HG03066 (cell line): ENCODE data around the gene MRPL18.
"Not testable (repeated sequence)": the region's sequence is repeated elsewhere in the genome, so short reads cannot be mapped to it uniquely, and the experiment has no call there.

ENCODE experiments used
- ATAC-seq: cut with Tn5 transposase; IDR thresholded peaks from one replicate; pipeline ENCODE4 v1.9.1; 2021; ENCODE audit warnings: low read depth; ENCODE audit not compliant: unreplicated experiment

MRPL18 gene

GRCh38 chr6:159769470-159769869 is 20.8 kb upstream of the MRPL18 start:
- no peak for ATAC-seq

GRCh38 chr6:159772196-159772595 is 18.1 kb upstream of the MRPL18 start:
- no peak for ATAC-seq

- ATAC-seq, result no peak
Observed at GRCh38 chr6:159777240-159777904, 12.9 kb upstream of the MRPL18 start.

- ATAC-seq, result no peak
Observed at GRCh38 chr6:159778131-159778530, 12.1 kb upstream of the MRPL18 start.

GRCh38 chr6:159778542-159779103 is 11.6 kb upstream of the MRPL18 start:
- no peak for ATAC-seq

GRCh38 chr6:159788276-159788675 is 2.0 kb upstream of the MRPL18 start:
- ATAC-seq, result no peak

GRCh38 chr6:159788753-159789376 is 1.4 kb upstream of the MRPL18 start:
- ATAC-seq, result no peak

GRCh38 chr6:159789377-159790148 is 704 bp upstream of the MRPL18 start, which contains the start of gene TCP1:
TSS of gene TCP1 (minus strand) at chr6:159789602. CDS start at chr6:159789468, 134 bp downstream.
- ATAC-seq, result peak; percentile 66

GRCh38 chr6:159790956-159791598 is 810 bp downstream of the MRPL18 start:
- no peak for ATAC-seq

- not testable (repeated sequence) for ATAC-seq
Observed at GRCh38 chr6:159794976-159795375, 4.7 kb downstream of the MRPL18 start.

- ATAC-seq, result no peak
Observed at GRCh38 chr6:159797554-159797953, 7.3 kb downstream of the MRPL18 start.

- ATAC-seq, result no peak
Observed at GRCh38 chr6:159800141-159800865, 10.0 kb downstream of the MRPL18 start, which contains the start of gene PNLDC1. TSS of gene PNLDC1 (plus strand) at chr6:159800276. CDS start at chr6:159800308, 32 bp downstream.

GRCh38 chr6:159801935-159802334 is 11.7 kb downstream of the MRPL18 start:
- ATAC-seq, result no peak

GRCh38 chr6:159804504-159804903 is 14.2 kb downstream of the MRPL18 start:
- ATAC-seq, result no peak

- no peak for ATAC-seq
Observed at GRCh38 chr6:159805440-159806020, 15.3 kb downstream of the MRPL18 start.

GRCh38 chr6:159806021-159806458 is 15.8 kb downstream of the MRPL18 start:
- no peak for ATAC-seq

GRCh38 chr6:159807150-159807858 is 17.0 kb downstream of the MRPL18 start:
- no peak for ATAC-seq

- ATAC-seq, result no peak
Observed at GRCh38 chr6:159808647-159809046, 18.4 kb downstream of the MRPL18 start.

- ATAC-seq, result peak; percentile 75
Observed at GRCh38 chr6:159809149-159809548, 18.9 kb downstream of the MRPL18 start.
